HG02943 (cell line): ENCODE data around the gene DDX21.
"Not testable (repeated sequence)": the region's sequence is repeated elsewhere in the genome, so short reads cannot be mapped to it uniquely, and the experiment has no call there.

ENCODE experiments used
- ATAC-seq: cut with Tn5 transposase; IDR thresholded peaks from one replicate; pipeline ENCODE4 v1.9.1; 2021; ENCODE audit warnings: mild to moderate bottlenecking, low read depth, moderate library complexity; ENCODE audit not compliant: unreplicated experiment

The DDX21 gene

GRCh38 chr10:68987611-68988010 lies 31.6 kb downstream of the DDX21 start:
- no peak for ATAC-seq

- ATAC-seq: peak; percentile 79
Observed at GRCh38 chr10:68988530-68989316, 32.8 kb downstream of the DDX21 start, which contains the start of gene KIFBP. Gene KIFBP, plus strand, starts transcription at chr10:68988803. Its CDS starts 30 bp downstream, at chr10:68988833.

GRCh38 chr10:68989317-68989990 lies 33.5 kb downstream of the DDX21 start:
- no peak for ATAC-seq

- ATAC-seq: no peak
Observed at GRCh38 chr10:68992636-68993440, 36.9 kb downstream of the DDX21 start.

GRCh38 chr10:68997211-68997610 lies 41.2 kb downstream of the DDX21 start:
- ATAC-seq: no peak

GRCh38 chr10:69004821-69005220 lies 48.9 kb downstream of the DDX21 start:
- ATAC-seq: no peak

- ATAC-seq: no peak
Observed at GRCh38 chr10:69005704-69006485, 49.9 kb downstream of the DDX21 start.

- ATAC-seq: no peak
Observed at GRCh38 chr10:69007260-69007659, 51.3 kb downstream of the DDX21 start.

- ATAC-seq: no peak
Observed at GRCh38 chr10:69009360-69009759, 53.4 kb downstream of the DDX21 start.

- ATAC-seq: no peak
Observed at GRCh38 chr10:69010151-69010640, 54.2 kb downstream of the DDX21 start.

- not testable (repeated sequence) for ATAC-seq
Observed at GRCh38 chr10:69012778-69013177, 56.8 kb downstream of the DDX21 start.

GRCh38 chr10:69014171-69014570 lies 58.2 kb downstream of the DDX21 start:
- no peak for ATAC-seq

- ATAC-seq: no peak
Observed at GRCh38 chr10:69018613-69019012, 62.6 kb downstream of the DDX21 start.

GRCh38 chr10:69022611-69023010 lies 66.6 kb downstream of the DDX21 start:
- ATAC-seq: no peak

- no peak for ATAC-seq
Observed at GRCh38 chr10:69025370-69025896, 69.5 kb downstream of the DDX21 start.

- no peak for ATAC-seq
Observed at GRCh38 chr10:69033256-69033655, 77.3 kb downstream of the DDX21 start.
